GM21360 (cell line): Measurements from ENCODE around the gene BSND.

Experiments
- ATAC-seq: cut with Tn5 transposase; IDR thresholded peaks from one replicate; pipeline ENCODE4 v1.9.1; 2021; ENCODE audit warnings: mild to moderate bottlenecking, moderate library complexity; ENCODE audit not compliant: unreplicated experiment

Gene BSND

GRCh38 chr1:55044617-55045397 lies 46.1 kb downstream of the BSND start:
- ATAC-seq = no peak

- no peak for ATAC-seq
Observed at GRCh38 chr1:55045430-55045829, 46.7 kb downstream of the BSND start.

- ATAC-seq = no peak
Observed at GRCh38 chr1:55046871-55047270, 48.1 kb downstream of the BSND start.

DNA sequence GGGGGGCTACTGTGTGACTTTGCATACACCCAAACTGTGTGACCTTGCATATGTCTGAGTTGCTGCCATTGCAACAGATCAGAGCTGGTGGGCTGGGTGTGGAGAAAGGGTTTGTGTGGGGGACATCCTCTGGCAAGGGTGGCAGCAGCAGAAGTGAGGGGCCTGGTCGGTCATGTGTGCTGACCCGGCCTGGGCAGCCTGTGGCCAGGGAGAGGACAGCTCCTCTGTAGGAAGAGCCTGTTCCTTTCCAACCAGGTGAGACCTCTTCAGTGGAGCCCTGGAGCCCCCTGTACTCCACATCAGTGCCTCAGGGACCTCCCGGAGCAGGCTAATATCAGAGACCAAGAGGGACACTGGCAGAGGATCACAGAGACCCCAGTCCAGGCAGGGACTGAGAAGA lies 48.9 kb downstream of the BSND start:
- ATAC-seq = no peak

DNA sequence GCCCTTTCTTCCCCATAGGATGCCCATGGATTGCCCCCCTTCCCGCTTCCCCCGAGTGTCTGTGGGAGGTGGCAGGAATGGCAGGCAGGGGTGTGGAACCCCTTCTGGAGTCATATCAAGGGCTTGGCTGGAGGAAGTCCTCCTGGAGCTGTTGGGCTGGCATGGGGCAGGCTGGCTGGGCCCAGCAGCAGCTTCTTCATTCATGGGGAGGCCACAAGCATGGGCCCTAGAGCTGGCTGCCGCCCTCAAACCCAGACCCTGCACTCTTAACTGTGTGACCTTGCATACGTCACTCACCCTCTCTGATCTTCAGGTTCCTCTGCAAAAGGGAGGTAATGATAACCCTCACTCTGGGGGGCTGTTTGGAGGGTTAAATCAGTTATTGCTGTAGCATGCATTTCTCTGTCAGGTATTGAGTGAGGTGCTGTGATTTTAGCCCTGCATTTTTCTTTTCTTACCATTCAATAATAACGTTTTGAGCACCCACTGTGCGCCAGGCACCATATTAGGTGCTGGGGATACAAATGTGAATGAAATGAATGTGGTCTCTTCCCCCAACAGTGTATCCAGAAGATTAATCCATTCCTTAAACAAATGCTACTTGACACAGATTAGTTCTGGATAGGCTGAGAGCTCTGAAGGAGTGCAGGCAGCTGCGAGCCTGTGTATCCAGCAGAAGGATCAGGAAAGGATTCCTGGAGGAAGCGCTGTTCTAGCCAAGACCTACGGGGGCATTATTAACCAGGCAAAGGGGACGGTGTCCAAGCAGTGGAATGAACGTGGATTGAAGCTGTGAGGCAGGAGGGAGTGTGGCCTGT lies 49.9 kb downstream of the BSND start:
- no peak for ATAC-seq

DNA sequence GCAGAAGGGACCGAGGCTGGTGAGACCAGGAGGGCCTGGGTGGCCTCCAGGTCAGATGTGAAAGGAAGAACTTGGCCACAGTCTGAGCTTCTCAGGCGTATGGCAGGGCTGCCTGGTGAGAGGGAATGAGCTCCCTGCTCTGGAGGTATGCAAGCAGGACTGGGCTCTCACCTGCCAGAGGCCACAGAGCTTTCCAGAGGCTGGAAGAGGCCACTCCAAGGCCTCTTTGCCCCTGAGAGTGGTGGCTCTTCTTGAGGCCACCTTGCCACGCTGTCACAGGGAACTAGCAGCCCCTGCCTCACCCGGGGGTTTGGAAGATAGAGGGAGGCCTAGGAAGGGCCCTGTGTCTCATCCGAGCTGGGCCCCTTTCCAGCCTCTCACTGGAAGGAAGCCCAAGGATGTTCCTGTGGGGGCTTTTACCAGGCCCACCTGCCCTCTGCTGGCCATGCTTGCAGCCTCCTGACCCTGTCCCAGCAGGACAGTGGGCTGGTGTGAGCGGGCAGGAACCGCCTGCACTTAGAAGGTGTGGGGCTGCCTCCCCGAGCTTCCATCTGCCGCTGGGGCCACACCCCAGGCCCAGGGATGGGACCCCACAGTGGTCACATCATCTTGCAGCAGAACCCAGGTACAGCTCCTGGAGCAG lies 50.7 kb downstream of the BSND start:
- no peak for ATAC-seq

GRCh38 chr1:55049914-55050278 lies 51.2 kb downstream of the BSND start:
- no peak for ATAC-seq

DNA sequence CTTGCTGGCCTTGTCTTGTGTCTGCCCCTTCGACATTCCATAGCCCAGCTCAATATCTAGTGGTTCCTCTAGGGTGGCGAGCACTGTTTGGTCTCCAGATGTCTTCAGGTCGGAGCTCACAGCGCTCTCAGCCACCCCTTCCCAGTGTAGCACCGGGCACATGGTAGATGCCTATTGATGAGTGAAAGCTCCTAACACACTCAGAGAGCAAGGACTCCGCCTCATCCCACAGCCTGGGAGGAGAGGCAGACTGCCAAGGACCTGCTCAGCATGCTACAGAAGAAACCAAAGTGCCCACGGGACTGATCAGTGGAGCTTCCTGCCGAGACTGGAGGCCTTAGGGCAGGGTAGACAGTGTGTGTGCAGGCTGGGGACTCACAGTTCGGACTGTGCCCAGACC lies 51.5 kb downstream of the BSND start:
- no peak for ATAC-seq

GRCh38 chr1:55051169-55051568 lies 52.4 kb downstream of the BSND start:
- ATAC-seq = no peak

DNA sequence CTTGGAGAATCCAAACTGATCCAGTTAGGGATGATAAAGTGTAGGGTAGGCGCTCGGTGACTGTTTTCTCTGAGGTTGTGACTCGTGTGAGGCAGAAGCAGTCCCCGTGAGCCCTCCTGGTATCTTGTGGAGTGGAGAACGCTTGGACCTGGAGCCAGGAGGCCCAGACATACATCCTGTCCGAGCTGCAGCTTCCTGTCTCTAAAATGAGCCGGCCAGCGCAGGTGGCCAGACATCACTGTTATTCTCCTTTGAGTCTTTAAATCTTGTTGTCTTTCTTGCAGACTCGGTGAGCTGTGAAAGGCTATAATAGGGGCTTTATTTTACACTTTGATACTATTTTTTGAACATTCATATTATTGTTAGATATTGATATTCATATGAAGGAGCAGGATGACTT lies 52.9 kb downstream of the BSND start:
- no peak for ATAC-seq

DNA sequence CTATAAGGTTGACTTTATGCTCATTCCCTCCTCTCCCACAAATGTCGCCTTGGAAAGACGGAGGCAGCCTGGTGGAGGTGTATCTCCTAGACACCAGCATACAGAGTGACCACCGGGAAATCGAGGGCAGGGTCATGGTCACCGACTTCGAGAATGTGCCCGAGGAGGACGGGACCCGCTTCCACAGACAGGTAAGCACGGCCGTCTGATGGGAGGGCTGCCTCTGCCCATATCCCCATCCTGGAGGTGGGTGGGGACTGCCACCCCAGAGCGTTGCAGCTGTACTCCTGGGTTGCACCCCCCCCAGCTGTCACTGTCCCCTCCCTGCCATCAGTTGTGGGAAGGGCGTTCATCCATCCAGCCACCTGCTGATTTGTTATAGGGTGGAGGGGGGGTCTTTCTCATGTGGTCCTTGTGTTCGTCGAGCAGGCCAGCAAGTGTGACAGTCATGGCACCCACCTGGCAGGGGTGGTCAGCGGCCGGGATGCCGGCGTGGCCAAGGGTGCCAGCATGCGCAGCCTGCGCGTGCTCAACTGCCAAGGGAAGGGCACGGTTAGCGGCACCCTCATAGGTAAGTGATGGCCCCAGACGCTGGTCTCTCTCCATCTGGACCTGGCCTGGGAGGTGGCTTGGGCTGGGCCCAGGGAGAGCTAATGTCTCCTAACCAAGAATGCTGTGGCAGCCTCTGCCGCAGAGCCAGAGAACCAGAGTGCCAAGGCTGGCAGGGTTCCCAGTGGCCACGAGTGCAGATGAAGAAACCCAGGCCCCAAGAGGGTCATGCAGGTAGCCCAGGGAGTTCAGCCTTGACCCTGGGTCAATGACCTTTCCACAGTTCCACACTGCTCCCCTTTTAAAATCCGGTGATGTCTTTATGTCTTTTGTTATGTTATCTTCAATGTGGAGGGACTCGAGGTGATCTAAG lies 53.7 kb downstream of the BSND start:
- ATAC-seq = no peak

- ATAC-seq = no peak
Observed at GRCh38 chr1:55053265-55053954, 54.7 kb downstream of the BSND start.

DNA sequence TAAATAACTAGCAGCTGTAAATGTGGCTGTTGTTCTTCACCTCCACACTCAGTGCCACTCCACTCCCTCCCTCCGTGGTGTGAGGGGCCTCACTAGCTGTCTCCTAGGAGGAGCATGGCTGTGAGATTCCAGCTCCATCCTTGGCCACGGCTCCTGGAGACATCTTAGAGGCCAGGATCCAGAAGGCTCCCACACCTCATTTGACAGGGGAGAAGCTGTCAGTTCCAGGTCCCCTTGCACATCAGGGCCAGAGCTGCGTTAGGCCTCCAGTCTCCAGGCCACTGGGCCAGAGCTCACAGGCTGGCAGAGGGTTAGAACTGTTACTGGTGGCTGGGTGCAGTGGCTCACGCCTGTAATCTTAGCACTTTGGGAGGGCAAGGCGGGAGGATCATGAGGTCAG lies 55.7 kb downstream of the BSND start:
- no peak for ATAC-seq

DNA sequence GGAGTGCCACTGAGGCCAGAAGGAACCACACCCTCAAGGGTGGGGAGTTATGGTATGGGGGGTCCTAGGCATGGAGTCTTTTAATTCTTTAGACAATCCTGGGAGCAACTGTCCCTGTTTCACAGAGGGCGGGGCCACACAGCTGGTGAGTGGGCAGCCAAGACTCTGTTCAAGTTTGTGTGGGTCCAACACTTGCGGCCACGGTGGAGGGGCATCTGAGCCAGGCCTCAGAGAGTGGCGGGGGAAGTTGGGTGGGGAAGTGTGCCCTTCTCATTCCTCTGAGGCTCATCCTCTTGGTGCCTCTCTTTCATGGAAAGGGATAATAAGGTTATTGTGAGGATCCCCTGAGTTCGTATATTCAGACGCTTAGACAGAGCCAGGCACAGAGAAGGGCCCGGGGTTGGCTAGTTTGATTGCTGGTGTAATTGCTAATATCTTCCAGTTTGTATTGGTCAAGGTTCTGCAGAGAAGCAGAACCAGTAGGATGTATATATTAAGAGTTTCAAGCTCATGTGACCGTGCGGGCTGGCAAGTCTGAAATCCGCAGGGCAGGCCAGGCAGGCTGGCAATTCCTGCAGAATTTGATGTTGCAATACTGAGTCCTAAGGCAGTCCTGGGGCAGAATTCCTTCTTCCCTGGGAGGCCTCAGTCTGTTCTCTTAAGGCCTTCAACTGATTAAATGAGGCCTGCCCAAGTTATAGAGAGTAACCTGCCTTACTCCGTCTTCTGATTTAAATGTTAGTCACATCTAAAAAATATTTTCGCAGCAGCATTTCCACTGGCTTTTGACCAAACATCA lies 56.5 kb downstream of the BSND start:
- ATAC-seq = no peak

DNA sequence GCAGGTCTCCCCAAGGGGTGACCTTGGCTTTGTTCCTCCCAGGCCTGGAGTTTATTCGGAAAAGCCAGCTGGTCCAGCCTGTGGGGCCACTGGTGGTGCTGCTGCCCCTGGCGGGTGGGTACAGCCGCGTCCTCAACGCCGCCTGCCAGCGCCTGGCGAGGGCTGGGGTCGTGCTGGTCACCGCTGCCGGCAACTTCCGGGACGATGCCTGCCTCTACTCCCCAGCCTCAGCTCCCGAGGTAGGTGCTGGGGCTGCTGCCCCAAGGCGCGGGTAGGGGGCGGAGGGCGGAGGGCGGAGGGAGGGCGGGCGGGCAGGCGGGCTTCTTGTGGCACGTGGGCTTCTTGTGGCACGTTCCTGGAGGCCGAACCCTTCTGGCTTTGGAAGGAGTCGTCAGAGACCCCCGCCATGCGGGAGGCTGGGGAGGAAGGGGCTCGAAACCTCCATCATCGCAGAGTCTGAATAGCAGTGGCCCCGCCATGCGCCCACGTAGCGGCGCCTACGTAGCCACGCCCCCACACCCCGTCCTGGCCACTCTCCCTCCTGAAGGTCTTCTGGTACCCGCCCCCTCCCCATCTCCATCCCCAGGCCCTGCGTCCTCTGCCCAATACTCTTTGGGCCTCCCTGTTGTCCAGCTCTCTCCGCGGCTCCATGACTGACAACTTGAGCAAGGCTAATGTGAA lies 57.4 kb downstream of the BSND start:
- ATAC-seq = no peak

DNA sequence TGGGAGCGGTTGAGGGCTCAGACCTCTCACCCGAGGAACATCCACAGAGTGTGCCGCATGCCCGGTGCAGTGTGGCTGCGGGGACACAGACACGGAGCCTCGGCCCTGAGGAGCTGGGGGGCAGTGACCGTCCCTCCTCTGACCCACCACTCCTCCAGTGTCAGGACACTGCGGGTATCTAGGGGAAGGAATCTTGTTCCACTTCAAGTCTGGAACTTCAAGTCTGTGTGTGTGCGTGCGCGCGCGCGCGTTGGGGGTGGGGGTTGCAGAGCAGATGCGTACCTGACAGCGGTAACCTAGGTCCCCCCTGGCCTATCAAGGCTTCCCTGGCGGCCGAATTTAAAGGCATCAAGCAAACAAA lies 57.9 kb downstream of the BSND start:
- ATAC-seq = no peak

- ATAC-seq = no peak
Observed at GRCh38 chr1:55057270-55057955, 58.7 kb downstream of the BSND start.

- no peak for ATAC-seq
Observed at GRCh38 chr1:55057956-55058298, 59.2 kb downstream of the BSND start.
